GM10266 (cell line): ENCODE data around the gene AGAP3.

ENCODE experiments used
- DNase-seq: peaks from one replicate; pipeline ENCODE4 v3.0.0; 2012; ENCODE audit errors: extremely low spot score
- TF ChIP-seq, protein P1 (sequence below): IDR thresholded peaks from 2 replicates; pipeline ENCODE4 v1.5.1; 2012; ENCODE audit warnings: mild to moderate bottlenecking, low read depth; ENCODE audit not compliant: control insufficient read depth, insufficient read depth; ENCODE audit errors: missing control alignments

The AGAP3 gene

DNA sequence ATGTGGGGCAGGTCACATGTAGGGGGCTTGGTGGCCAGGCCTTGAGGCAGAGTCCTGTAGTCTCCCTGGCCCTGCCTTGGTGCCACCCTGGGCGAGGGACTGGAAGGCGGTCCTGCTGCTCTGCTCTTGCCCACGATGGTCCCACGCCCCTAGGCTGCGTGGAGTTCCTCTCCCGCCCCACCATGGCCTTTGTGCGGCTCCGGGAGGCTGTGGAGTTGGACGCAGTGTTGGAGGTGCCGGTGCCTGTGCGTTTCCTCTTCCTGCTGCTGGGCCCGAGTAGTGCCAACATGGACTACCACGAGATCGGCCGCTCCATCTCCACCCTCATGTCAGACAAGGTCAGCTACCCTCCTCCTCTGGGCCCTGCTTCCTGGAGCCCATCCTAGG, 15.7 kb upstream of the AGAP3 start:
- no peak for DNase-seq
- TF ChIP-seq, protein P1, sequence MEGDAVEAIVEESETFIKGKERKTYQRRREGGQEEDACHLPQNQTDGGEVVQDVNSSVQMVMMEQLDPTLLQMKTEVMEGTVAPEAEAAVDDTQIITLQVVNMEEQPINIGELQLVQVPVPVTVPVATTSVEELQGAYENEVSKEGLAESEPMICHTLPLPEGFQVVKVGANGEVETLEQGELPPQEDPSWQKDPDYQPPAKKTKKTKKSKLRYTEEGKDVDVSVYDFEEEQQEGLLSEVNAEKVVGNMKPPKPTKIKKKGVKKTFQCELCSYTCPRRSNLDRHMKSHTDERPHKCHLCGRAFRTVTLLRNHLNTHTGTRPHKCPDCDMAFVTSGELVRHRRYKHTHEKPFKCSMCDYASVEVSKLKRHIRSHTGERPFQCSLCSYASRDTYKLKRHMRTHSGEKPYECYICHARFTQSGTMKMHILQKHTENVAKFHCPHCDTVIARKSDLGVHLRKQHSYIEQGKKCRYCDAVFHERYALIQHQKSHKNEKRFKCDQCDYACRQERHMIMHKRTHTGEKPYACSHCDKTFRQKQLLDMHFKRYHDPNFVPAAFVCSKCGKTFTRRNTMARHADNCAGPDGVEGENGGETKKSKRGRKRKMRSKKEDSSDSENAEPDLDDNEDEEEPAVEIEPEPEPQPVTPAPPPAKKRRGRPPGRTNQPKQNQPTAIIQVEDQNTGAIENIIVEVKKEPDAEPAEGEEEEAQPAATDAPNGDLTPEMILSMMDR, result no peak

DNA sequence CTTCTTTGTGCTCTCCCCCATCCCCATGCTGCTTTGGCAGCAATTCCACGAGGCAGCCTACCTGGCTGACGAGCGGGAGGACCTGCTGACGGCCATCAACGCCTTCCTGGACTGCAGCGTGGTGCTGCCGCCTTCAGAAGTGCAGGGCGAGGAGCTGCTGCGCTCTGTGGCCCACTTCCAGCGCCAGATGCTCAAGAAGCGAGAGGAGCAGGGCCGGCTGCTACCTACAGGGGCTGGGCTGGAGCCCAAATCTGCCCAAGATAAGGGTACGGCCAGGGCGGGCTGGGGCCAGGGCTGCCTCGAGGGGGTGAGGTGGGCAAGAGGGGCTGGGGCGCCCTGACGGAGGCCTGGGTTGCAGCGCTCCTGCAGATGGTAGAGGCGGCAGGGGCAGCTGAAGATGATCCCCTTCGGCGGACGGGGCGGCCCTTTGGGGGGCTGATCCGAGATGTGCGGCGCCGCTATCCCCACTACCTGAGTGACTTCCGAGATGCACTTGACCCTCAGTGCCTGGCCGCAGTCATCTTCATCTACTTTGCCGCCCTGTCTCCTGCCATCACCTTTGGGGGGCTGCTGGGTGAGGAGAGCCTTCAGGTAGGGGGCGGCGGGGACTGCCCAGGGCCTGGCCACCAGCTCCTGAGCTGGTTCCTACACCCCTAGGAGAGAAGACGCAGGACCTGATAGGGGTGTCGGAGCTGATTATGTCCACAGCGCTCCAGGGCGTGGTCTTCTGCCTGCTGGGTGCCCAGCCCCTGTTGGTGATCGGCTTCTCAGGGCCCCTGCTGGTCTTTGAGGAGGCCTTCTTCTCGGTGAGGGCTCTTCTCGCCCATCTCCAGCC, 15.0 kb upstream of the AGAP3 start:
- no peak for DNase-seq
- TF ChIP-seq, protein P1, result no peak

DNA sequence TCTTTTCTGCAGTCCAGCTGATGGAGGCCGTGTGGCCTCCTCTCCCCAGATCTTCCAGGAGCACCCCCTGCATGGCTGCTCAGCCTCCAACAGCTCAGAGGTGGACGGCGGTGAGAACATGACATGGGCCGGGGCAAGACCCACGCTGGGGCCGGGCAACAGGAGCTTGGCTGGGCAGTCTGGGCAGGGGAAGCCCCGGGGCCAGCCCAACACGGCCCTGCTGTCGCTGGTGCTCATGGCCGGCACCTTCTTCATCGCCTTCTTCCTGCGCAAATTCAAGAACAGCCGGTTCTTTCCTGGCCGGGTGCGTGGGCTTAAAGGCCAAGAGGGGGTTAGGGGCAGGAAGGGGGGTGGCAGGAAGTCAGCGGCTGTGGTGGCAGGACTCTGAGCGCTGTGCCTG, 12.3 kb upstream of the AGAP3 start:
- TF ChIP-seq, protein P1, result no peak

DNA sequence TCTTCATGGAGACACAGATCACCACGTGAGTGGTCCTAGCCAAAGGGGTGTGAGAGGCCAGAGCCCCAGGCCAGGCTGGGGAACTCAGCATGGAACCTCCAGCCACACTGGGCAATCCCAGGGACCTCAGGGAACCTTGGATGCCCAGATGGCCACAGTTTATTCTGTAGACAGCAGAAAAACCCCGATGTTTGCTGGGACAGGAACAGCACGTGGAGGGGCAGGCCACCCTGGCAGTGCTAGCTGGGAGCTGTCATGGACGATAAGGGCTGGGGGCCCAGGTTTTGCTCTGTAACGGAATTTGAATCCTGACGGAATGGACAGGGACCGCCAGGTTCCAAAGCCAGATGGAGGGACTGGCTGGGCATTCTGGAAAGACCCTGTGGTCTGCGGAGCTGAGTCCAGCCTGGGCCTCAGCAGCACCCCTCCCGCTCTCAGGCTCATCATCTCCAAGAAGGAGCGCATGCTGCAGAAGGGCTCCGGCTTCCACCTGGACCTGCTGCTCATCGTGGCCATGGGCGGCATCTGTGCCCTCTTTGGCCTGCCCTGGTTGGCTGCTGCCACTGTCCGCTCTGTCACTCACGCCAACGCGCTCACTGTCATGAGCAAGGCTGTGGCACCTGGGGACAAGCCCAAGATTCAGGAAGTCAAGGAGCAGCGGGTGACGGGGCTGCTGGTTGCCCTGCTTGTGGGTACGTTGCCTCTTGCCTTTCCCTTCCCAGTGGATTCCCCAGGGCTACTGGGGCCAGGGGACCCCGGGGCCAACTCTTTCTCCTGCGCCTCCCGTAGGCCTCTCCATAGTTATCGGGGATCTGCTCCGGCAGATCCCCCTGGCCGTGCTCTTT, 11.2 kb upstream of the AGAP3 start:
- no peak for DNase-seq
- TF ChIP-seq, protein P1, result no peak

More for the DNA sequence above, 12.3 kb upstream of the AGAP3 start:
- no peak for DNase-seq

DNA sequence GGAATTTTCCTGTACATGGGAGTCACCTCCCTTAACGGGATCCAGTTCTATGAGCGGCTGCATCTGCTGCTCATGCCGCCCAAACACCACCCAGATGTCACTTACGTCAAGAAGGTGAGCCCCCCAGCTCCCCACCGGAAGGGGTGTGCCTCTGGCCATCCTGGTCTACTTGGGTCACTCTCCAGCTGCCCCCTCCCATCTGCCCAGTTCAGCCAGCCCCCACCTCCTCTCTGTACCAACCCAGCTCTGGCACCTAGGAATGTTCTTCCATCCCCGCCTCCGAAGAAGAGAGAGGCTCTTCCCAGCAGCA, 10.7 kb upstream of the AGAP3 start:
- DNase-seq, result no peak
- TF ChIP-seq, protein P1, result no peak

DNA sequence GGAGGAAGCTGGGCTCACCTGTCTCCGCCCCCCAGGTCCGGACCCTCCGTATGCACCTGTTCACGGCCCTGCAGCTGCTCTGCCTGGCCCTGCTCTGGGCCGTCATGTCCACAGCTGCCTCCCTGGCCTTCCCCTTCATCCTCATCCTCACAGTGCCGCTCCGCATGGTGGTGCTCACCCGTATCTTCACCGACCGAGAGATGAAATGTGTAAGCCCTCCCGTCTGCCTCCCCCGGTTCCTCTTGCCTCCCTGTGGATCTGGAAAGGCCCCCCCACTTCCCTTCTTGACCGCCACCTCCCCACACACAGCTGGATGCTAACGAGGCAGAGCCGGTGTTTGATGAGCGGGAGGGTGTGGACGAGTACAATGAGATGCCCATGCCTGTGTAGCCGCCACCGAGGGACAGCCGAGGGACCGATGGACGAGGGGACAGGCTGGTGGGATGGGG, 10.3 kb upstream of the AGAP3 start:
- TF ChIP-seq, protein P1, result no peak

More for the DNA sequence above, 10.3 kb upstream of the AGAP3 start:
- no peak for DNase-seq
